GM13976 (cell line): ENCODE data around the gene FOXJ2.
"Not testable (repeated sequence)": the region's sequence is repeated elsewhere in the genome, so short reads cannot be mapped to it uniquely, and the experiment has no call there.

Experiments used
- DNase-seq: peaks from one replicate; pipeline ENCODE4 v3.0.0; 2012; ENCODE audit warnings: low spot score
- CTCF ChIP-seq: IDR thresholded peaks from 2 replicates; pipeline ENCODE4 v1.5.1; 2012; ENCODE audit warnings: borderline replicate concordance, mild to moderate bottlenecking; ENCODE audit not compliant: insufficient read depth; ENCODE audit errors: extremely low read depth, missing control alignments, control extremely low read depth
- in situ Hi-C: fragments of 300-500 bp; cut with MboI; formaldehyde crosslinking; loops from one replicate; pipeline ENCODE4 v1.12.0; 2022; ENCODE audit warnings: low sequenced_read_pairs, mixed read lengths, inconsistent platforms; ENCODE audit not compliant: unreplicated experiment

FOXJ2 gene

DNA sequence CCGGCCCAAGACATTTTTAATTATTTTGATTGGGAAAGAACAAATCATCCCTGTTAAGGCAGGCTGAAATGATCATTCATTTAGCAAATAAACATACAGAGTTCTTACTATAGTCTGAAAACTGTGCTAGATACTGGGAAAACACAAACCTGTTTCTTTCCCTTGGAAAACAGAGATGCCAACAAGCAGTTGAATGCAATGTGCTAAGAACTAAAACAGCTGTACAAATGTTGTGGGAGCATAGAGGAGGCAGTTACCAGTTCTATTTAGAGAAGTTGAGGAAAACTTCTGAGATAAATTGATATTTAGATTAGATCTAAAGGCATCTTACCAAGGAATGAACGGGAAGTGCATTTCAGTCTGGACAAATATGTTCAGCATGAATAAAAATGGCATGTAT, 46.4 kb downstream of the FOXJ2 start:
- no peak for DNase-seq
- in situ Hi-C loops = no loop called here
- no peak for TF ChIP-seq CTCF

DNA sequence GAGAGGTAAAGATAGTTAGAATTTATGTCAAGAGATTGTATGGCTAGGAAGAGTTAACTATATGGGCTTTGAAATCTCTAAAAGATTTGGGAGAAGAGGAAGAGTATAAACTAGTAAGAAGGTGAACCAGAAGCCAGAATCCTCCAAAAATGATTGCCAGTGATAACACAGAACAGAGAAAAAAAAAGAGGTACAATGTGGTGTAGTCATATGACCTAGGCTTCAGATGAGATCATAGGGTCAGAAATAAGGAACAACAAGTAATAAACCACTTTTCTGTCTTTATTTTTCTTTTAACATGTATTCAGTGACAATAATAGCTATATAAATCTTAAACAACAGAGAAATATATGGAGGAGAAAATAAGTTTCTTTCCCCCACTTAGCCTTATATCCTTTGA, 47.6 kb downstream of the FOXJ2 start:
- peak; percentile 27 for DNase-seq
- in situ Hi-C loops = no loop called here
- no peak for TF ChIP-seq CTCF

DNA sequence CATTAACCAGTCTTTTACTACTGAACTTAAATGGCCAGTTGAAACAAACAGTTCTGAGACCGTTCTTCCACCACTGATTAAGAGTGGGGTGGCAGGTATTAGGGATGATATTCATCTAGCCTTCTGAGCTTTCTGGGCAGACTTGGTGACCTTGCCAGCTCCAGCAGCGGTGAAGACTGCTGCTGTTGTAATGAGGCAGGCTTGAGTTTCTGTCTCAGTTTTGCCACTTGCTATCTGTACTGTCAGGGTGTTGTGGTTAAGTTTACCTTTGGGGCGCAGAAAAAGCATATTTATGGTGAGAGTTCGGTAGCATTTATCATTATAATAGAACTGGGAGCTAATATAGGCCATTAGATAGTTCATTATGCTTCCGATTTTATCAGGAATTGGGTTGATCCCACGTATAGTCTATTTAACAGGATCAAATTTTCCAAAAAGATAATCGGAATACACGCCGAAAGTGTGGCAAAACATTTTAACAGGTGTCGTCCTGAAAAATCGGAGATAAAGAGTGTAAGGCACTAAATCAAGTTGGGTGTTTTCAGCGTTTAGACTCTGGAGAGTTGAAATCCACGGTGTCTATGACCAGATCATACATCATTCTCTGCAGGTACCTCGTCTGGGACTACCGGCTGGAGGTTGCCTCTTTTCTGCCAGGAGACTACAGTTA, 48.9 kb downstream of the FOXJ2 start:
- no peak for TF ChIP-seq CTCF
- in situ Hi-C loops = no loop called here
- no peak for DNase-seq

DNA sequence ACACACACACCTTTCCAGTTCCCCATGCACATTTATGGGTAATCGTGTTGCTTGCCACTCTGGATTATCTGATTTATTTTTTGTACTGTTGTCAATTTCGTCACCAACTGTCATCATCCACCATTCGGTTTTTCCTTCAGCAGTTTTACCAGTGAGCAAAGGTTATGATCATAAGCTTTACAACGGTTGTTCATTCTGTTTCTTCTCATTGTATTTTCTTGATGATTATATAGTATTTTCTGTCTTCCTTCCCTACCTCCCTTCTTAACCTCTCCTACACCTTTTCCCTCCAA, 50.2 kb downstream of the FOXJ2 start:
- TF ChIP-seq CTCF = no peak
- in situ Hi-C loops = no loop called here
- no peak for DNase-seq

DNA sequence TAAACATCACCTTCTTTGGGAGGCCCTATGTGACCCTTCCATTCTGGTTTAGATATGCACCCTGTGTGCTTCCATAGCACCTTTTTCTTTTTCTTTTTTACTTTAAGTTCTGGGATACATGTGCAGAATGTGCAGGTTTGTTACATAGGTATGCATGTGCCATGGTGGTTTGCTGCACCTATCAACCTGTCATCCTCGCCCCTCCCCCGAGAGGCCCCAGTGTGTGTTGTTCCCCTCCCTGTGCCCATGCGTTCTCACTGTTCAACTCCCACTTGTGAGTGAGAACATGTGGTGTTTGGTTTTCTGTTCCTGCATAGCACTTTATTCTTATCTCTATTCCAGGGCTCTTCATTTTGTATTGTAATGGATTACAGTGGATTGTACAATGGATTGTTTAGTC, 51.8 kb downstream of the FOXJ2 start:
- DNase-seq, in situ Hi-C loops: not testable (repeated sequence)

DNA sequence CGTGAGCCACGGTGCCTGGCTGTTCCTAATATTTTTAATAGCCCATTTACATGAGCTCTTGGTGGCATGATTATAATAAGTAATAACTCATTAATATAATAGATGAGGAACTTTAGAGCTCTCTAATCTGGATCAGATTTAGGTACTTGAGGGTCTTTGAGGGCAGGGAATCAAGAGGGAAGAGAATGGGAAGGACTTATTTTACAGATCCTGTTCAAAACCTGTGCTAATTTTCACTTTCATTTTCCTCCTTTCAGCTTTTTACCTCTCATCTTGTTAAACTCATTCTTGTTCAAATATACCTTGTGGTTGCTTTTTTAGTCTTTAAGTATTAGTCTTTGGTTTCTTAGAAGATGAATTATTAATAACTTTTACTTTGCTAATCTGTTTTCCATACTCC, 55.1 kb downstream of the FOXJ2 start:
- in situ Hi-C loops = no loop called here
- no peak for TF ChIP-seq CTCF
- DNase-seq = no peak

- DNase-seq = peak; percentile 54
- in situ Hi-C loops = no loop called here
- TF ChIP-seq CTCF = no peak
These were observed 56.1 kb downstream of the FOXJ2 start for GRCh38 chr12:8088574-8088973.

- in situ Hi-C loops = not testable (repeated sequence)
These were observed 56.8 kb downstream of the FOXJ2 start for GRCh38 chr12:8089277-8089676.

More at GRCh38 chr12:8089277-8089676, 56.8 kb downstream of the FOXJ2 start:
- not testable (repeated sequence) for DNase-seq
